Loucy (cell line): Measurements from ENCODE around the gene BEGAIN.

ENCODE experiments used
- EZH2phosphoT487 ChIP-seq: fragments of 200-600 bp; IDR thresholded peaks from 2 replicates; pipeline ENCODE4 v1.6.1; 2018; ENCODE audit warnings: antibody characterized with exemption, mild to moderate bottlenecking, moderate library complexity, borderline replicate concordance
- TF ChIP-seq, protein P1 (sequence below): fragments of 200-600 bp; sonication (generic); conservative IDR thresholded peaks from 2 replicates; pipeline ENCODE4 v1.5.1; 2014; ENCODE audit warnings: mild to moderate bottlenecking, antibody characterized with exemption, low read length

DNA sequence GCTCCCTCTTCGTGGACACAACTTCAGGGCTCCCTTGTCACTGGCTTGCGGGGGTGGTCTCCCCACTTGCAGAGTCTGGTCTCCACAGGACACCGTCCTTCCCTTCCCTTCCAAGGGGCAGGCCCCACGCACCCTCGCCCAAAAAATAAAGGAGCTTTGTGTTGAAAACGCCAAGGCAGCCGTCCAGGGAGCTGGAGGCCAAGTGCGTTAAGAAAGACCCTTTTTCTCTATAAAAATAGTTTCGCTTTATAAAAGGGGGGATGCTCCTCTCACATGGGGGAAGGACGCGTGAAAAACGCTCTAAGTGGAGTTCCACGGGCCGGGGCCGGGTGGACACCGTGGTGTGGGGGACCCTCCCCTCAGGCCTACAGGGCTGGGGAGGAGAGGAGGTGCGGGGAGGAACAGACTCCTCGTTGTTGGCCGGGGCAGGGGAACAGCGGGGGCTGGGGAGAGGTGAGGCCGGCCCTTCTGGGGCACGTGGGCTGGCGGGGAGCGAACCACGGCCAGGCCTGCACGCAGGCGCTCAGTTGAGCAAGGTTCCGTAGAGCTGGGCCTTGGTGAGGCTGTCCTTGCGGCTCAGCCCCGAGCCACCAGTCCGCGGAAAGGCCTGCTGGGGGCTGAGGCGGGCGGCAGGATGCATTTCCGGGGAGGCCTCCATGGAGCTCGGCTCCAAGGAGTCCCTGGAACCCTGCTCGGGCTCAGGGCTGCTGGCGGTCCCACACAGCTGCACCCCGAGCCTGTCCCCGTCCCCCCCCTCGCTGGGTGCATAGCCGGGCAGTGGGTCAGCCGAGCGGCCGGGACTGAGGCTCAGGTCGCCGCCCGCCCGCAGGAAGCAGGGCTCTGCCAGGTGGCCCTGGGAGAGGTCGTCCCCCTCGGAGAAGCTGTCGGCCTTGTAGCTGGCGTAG lies 49.5 kb downstream of the BEGAIN start:
- TF ChIP-seq, protein P1, sequence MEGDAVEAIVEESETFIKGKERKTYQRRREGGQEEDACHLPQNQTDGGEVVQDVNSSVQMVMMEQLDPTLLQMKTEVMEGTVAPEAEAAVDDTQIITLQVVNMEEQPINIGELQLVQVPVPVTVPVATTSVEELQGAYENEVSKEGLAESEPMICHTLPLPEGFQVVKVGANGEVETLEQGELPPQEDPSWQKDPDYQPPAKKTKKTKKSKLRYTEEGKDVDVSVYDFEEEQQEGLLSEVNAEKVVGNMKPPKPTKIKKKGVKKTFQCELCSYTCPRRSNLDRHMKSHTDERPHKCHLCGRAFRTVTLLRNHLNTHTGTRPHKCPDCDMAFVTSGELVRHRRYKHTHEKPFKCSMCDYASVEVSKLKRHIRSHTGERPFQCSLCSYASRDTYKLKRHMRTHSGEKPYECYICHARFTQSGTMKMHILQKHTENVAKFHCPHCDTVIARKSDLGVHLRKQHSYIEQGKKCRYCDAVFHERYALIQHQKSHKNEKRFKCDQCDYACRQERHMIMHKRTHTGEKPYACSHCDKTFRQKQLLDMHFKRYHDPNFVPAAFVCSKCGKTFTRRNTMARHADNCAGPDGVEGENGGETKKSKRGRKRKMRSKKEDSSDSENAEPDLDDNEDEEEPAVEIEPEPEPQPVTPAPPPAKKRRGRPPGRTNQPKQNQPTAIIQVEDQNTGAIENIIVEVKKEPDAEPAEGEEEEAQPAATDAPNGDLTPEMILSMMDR: no peak
- no peak for TF ChIP-seq EZH2phosphoT487
